IMR-90 (cell line): Measurements from ENCODE around the gene EIF4EBP2. TPM values are rescaled to one million over a fixed set of nuclear protein-coding genes. Genes with fewer than 3 reads are reported as not detected.

ENCODE experiments used
- ATAC-seq: fragments of 200-7000 bp; cut with Tn5 transposase; 2 replicates; pipeline ENCODE4 v1.9.1; 2020; ENCODE audit warnings: low read depth, mild to moderate bottlenecking, moderate library complexity
- BruUV-seq: library from RNA; stranded (reverse); fragments of 400-500 nt; replicated peaks from 2 replicates; lab custom pipeline; 2021; lab: Mats Ljungman, UMichigan
- CTCF ChIA-PET: fragments of 300-600 bp; formaldehyde crosslinking; extraction: SDS; loops from one replicate; lab custom pipeline; 2021; ENCODE audit warnings: antibody characterized with exemption; lab: Yijun Ruan, JAX
- POLR2A ChIA-PET: fragments of 300-600 bp; sonication (Branson Sonifier 250); formaldehyde crosslinking; loops from one replicate; lab custom pipeline; 2022; ENCODE audit warnings: antibody characterized with exemption; ENCODE audit not compliant: unreplicated experiment; lab: Charles Lee
- DNase-seq: peaks from one replicate; pipeline ENCODE4 v3.0.0; 2013
- H2AFZ ChIP-seq: replicated peaks from 2 replicates; pipeline ENCODE3; 2013; ENCODE audit warnings: low read length, mild to moderate bottlenecking; ENCODE audit not compliant: poor library complexity
- H2AK5ac ChIP-seq: 2 replicates; pipeline ENCODE4 v1.6.1; 2013; ENCODE audit warnings: low read depth, low read length, inconsistent platforms
- H2AK9ac ChIP-seq: replicated peaks from 2 replicates; pipeline ENCODE3; 2013; ENCODE audit warnings: mild to moderate bottlenecking, low read depth, low read length, moderate library complexity; ENCODE audit not compliant: poor library complexity
- H2BK120ac ChIP-seq: 2 replicates; pipeline ENCODE4 v1.6.1; 2013; ENCODE audit warnings: low read depth, low read length, inconsistent platforms
- H2BK15ac ChIP-seq: 3 replicates; pipeline ENCODE4 v1.6.1; 2013; ENCODE audit warnings: low read depth, low read length, inconsistent platforms
- H2BK20ac ChIP-seq: 2 replicates; pipeline ENCODE4 v1.6.1; 2013; ENCODE audit warnings: low read depth, mild to moderate bottlenecking, inconsistent platforms, low read length, moderate library complexity
- H2BK5ac ChIP-seq: 2 replicates; pipeline ENCODE4 v1.6.1; 2013; ENCODE audit warnings: mild to moderate bottlenecking, low read depth, low read length, inconsistent platforms; ENCODE audit not compliant: poor library complexity, severe bottlenecking
- H3K14ac ChIP-seq: replicated peaks from 2 replicates; pipeline ENCODE4 v1.6.1; 2013; ENCODE audit warnings: low read depth, low read length, inconsistent platforms
- H3K18ac ChIP-seq: 2 replicates; pipeline ENCODE4 v1.6.1; 2013; ENCODE audit warnings: low read depth, low read length, control low read depth
- H3K23ac ChIP-seq: 2 replicates; pipeline ENCODE4 v1.6.1; 2013; ENCODE audit warnings: low read depth, low read length, inconsistent platforms
- H3K27ac ChIP-seq: 2 replicates; pipeline ENCODE4 v1.5.1; 2013; ENCODE audit warnings: mild to moderate bottlenecking, control low read depth, low read length; ENCODE audit not compliant: insufficient read depth
- H3K27me3 ChIP-seq: 2 replicates; pipeline ENCODE4 v1.6.1; 2013; ENCODE audit warnings: low read length; ENCODE audit not compliant: control insufficient read depth, insufficient read depth
- H3K36me3 ChIP-seq: 2 replicates; pipeline ENCODE4 v1.6.1; 2013; ENCODE audit warnings: low read length, mixed read lengths; ENCODE audit not compliant: control insufficient read depth, insufficient read depth
- H3K4ac ChIP-seq: 2 replicates; pipeline ENCODE4 v1.6.1; 2013; ENCODE audit warnings: low read depth, low read length, inconsistent platforms
- H3K4me1 ChIP-seq: 2 replicates; pipeline ENCODE4 v1.6.1; 2013; ENCODE audit warnings: low read length, mixed read lengths; ENCODE audit not compliant: control insufficient read depth, insufficient read depth
- H3K4me2 ChIP-seq: 2 replicates; pipeline ENCODE4 v1.6.1; 2013; ENCODE audit warnings: low read depth, mild to moderate bottlenecking, control low read depth, low read length, moderate library complexity
- H3K4me3 ChIP-seq: 2 replicates; pipeline ENCODE4 v1.5.1; 2013; ENCODE audit warnings: low read depth, mild to moderate bottlenecking, control low read depth, low read length, moderate library complexity; ENCODE audit not compliant: insufficient read depth
- H3K56ac ChIP-seq: 2 replicates; pipeline ENCODE4 v1.6.1; 2013; ENCODE audit warnings: low read length, inconsistent platforms; ENCODE audit not compliant: insufficient read depth; ENCODE audit errors: extremely low read depth
- H3K79me1 ChIP-seq, 2 experiments: 2 replicates each; pipeline ENCODE4 v1.6.1; 2013; ENCODE audit warnings: low read length in 2 of 2, inconsistent platforms in 1 of 2, low read depth in 1 of 2
- H3K9ac ChIP-seq: 2 replicates; pipeline ENCODE4 v1.6.1; 2013; ENCODE audit warnings: low read depth, low read length, control low read depth
- H3K9me1 ChIP-seq: 2 replicates; pipeline ENCODE4 v1.6.1; 2013; ENCODE audit warnings: low read length, inconsistent platforms; ENCODE audit not compliant: insufficient read depth
- H3K9me3 ChIP-seq: 2 replicates; pipeline ENCODE4 v1.6.1; 2013; ENCODE audit warnings: low read length; ENCODE audit not compliant: control insufficient read depth, insufficient read depth
- H4K20me1 ChIP-seq: 2 replicates; pipeline ENCODE4 v1.6.1; 2013; ENCODE audit warnings: low read length, inconsistent platforms; ENCODE audit not compliant: insufficient read depth
- H4K5ac ChIP-seq: 2 replicates; pipeline ENCODE4 v1.6.1; 2013; ENCODE audit warnings: mild to moderate bottlenecking, low read depth, low read length, control low read depth
- H4K8ac ChIP-seq, 2 experiments: 2 replicates each; pipeline ENCODE4 v1.6.1; 2013; ENCODE audit warnings: low read depth in 2 of 2, low read length in 2 of 2, control low read depth in 1 of 2, inconsistent platforms in 1 of 2
- H4K91ac ChIP-seq: 2 replicates; pipeline ENCODE4 v1.6.1; 2013; ENCODE audit warnings: low read depth, low read length, inconsistent platforms; ENCODE audit not compliant: insufficient read depth
- FOS ChIP-seq: fragments of 150-350 bp; IDR thresholded peaks from 2 replicates; pipeline ENCODE4 v1.6.1; 2016; ENCODE audit warnings: low read depth, low read length
- WGBS, 2 experiments: methylation state at CpG; one replicate each; pipeline versions ENCODE4 v1.1.5 to v1.1.7; 2013; ENCODE audit warnings: missing lambda C conversion rate in 2 of 2; ENCODE audit not compliant: insufficient read length in 1 of 2; ENCODE audit errors: extremely low coverage in 2 of 2; 5-methylcytosine and 5-hydroxymethylcytosine counted together
- dilution Hi-C: fragments of 300-500 bp; cut with HindIII; formaldehyde crosslinking; loops from one replicate; pipeline ENCODE4 v1.14.3; 2018; ENCODE audit warnings: low sequenced_read_pairs; ENCODE audit not compliant: unreplicated experiment
- in situ Hi-C: fragments of 300-500 bp; cut with MboI; formaldehyde crosslinking; loops from 3 replicates; pipeline ENCODE4 v1.14.3; 2019; ENCODE audit warnings: low sequenced_read_pairs, inconsistent platforms, mixed read lengths
- intact Hi-C: fragments of 100-400 bp; cut with micrococcal nuclease; formaldehyde crosslinking; loops from 2 replicates; pipeline ENCODE4 v1.10.0; 2022
- polyA plus RNA-seq, 3 experiments: library from polyadenylated mRNA; depleted of rRNA; stranded (reverse); fragments of >200 nt; gene quantifications; 2 replicates each; pipeline ENCODE4 v1.2.3, GENCODE V29; 2012; ENCODE audit warnings: low replicate concordance in 1 of 3
- total RNA-seq: library from RNA; depleted of rRNA; stranded (reverse); fragments of >200 nt; gene quantifications from 2 replicates; pipeline ENCODE4 v1.2.3, GENCODE V29; 2012

EIF4EBP2 gene
- total and polyA plus RNA-seq, 2 of the 4 experiments (the other 2 are of a cell fraction) = 13.7 to 15.6 TPM

DNA sequence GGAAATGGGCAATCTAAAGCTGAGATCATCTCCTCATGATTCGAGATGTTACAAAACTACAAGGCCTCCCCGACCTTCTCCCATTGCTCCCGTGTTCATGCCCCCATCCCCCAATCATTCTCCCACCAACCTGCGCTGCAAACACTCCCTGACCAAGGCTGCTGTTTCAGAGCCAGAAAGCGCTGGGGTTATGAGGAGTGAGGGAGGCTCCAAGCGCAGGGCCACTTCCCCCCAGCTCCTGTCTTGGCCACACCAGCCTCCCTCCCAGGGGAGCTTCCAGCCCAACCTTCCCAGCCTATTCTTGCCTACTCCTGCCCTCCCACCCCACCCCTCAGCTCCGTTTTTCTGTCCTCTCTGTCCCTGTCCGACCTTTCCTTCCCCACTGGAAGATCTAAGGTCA is 52.2 kb downstream of the EIF4EBP2 start:
- Histone ChIP-seq H2BK15ac (no peak overlapping the region), H4K91ac (no peak overlapping the region), H3K23ac (no peak overlapping the region), H3K79me1 (no peaks in the 10 kb centered on the region), H4K8ac (no peak overlapping the region), H2BK120ac (no peak overlapping the region), H3K9me3 (no peaks in the 10 kb centered on the region), H3K27me3 (peaks cover 24% of the 10 kb centered on the region), H2AK5ac (no peak overlapping the region), H3K4me2 (no peak overlapping the region), H3K18ac (no peak overlapping the region), H3K4ac (no peak overlapping the region), H2AFZ (no peak overlapping the region), H3K14ac (no peak overlapping the region), H3K56ac (no peak overlapping the region), H3K4me3 (no peak overlapping the region), H3K36me3 (no peaks in the 10 kb centered on the region), H2BK20ac (no peak overlapping the region), H3K9me1 (no peaks in the 10 kb centered on the region; the same call in 1 of the 2 replicates), H2AK9ac (no peak overlapping the region), H4K20me1 (no peaks in the 10 kb centered on the region), H3K4me1 (peaks cover 2% of the 10 kb centered on the region; the same call in 1 of the 2 replicates), H2BK5ac (no peak overlapping the region), H4K5ac (no peak overlapping the region), H3K9ac (no peak overlapping the region), H3K27ac (no peak overlapping the region)
- in situ Hi-C loops = no loop called here
- BruUV-seq = no TSS peak
- no peak for TF ChIP-seq FOS
- no CpG with 5 or more reads among the region's 8 CpGs for WGBS, 2 experiments
- dilution Hi-C loops = no loop called here
- ChIA-PET POLR2A (no interaction called here), CTCF (interaction anchor here (0.6 kb wide), 1 partner anchor 78 kb away, joined by 3 read pairs; no protein-coding TSS in a partner anchor)
- intact Hi-C loops = no loop called here
- DNase-seq (no peak), ATAC-seq (no peak)
